ENCODE results near the gene P4HA3.

Gene P4HA3

DNA sequence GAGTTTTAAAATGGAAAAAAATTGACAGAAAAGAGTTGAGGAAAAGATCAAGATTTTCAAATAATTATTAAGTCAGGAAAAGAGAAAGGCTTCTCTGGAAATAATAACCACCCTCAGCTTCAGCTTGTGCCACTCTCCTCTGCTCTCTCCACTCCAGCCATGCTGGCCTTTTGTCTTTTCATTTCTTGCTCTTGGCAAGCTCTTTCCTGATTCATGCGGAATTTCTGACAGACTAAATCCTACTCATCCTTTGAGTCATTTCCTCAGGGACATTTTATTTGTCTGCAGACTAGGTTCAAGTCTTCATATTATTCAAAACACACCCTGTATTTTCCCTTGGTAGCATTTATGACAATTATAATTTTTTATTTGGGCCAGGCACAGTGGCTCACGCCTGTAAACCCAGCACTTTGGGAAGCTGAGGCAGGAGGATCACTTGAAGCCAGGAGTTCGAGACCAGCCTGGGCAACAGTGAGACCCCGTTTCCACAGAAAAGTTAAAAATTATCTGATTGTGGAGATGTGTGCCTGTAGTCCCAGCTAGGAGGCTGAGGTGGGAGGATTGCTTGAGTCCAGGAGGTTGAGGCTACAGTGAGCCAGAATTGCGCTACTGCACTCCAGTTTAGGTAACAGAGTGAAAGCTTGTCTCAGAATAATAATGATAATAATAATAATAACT lies 7.8 kb upstream of the P4HA3 start:
- in situ Hi-C loops (cut with MboI; ENCODE audit: low pct_unique_long_range_greater_than_20kb, low sequenced_read_pairs): no loop called here
- no peak for DNase-seq

DNA sequence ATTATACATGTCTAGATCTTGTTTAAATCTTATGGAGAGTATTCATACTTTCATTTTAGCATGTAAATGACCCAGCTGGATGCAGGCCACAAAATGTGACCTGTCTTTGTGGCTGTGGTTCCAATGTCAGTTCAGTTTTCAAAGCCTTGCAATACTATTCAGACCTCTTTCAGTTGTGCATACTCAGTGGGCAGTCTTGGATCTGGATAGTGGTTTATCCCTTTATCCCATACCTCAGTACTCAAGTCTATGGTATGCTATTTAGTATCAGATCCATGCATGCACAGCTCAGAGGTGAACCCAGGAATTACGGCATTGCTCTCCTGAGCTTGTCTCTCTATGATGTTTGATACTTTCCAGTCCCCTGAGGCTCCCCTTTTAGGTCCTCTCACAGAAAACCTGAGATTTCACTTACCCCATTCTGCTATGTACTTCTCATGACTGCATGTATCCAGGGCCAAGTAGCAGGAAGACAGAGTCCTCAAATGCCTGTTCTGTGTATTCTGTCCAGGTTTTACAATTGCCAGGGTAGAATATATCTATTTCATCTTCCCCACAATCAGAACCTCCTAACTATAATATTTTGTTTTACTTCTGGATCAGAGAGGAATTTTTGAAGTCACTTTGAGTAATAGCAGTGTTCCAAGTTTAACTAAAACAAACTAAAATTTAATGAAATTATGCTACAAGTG lies 6.9 kb upstream of the P4HA3 start:
- no peak for DNase-seq
- in situ Hi-C loops (cut with MboI; ENCODE audit: low pct_unique_long_range_greater_than_20kb, low sequenced_read_pairs): no loop called here

DNA sequence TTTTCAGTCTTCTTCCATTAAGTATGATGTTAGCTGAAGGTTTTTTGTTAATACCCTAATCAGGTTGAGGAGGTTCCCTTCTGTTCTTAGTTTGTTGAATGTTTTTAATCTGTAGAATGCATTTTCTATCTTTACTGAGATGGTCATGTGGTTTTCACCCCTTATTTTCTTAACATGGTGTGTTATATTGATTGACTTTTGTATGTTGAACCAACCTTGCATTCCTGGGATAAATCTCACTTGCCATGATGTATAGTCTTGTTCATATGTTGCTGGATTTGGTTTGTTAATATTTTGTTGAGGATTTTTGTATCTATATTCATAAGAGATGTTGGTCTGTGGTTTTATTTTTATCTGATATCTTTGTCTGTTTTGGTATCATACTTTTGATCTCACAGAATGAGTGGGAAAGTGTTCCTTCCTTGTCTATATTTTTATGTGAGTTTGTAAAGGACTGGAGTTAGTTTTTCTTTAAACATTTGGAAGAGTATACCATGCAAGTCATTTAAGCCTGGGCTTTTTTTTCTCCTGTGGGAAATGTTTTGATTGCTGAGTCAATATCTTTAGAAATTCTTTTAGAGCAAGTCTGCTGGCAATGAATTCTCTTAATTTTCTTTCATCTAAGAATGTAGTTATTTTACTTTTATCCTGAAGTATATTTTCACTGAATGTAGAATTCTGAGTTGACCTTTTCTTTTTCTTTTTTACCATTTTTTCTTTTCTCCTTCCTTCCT lies 5.5 kb upstream of the P4HA3 start:
- in situ Hi-C loops (cut with MboI; ENCODE audit: low pct_unique_long_range_greater_than_20kb, low sequenced_read_pairs): no loop called here
- DNase-seq: no peak

DNA sequence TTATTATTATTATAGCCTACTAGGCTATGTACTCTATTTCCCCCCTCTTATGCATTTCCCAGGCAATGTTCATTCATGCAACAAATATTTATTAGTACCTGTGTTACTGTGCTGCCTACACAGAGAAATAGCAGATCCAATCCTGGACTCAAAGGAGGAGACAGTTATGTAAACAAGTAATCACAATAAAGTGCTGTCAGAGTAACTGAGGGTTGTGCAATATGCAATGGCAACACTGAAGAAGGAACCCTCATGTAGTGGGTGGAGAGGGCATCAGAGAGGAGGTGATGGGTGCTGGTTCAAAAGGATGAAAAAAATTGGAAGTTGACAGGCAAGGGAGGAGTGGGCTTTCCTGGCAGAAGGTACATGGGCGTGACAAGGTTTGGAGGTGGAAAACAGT lies 886 bp upstream of the P4HA3 start:
- no peak for DNase-seq
- in situ Hi-C loops (cut with MboI; ENCODE audit: low pct_unique_long_range_greater_than_20kb, low sequenced_read_pairs): no loop called here

DNA sequence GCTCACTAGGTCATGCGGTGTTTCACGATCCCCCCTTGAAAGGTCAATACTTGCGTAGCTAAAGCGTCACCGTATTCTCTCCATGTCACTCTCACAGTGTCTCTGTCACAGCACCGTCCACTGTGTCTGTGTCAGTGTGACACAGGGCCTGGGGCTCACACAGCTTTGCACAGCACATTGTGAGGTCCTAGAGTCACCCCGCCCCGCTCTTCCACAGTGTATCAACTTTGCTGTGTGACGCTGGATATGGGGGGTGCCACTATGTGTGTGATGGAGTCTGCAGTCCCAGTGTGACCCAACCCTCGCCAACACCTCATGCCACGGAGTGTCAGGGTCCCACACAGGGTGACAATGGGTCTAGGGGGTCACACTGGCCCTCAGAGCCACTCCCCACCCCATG lies 583 bp downstream of the P4HA3 start:
- in situ Hi-C loops (cut with MboI; ENCODE audit: low pct_unique_long_range_greater_than_20kb, low sequenced_read_pairs): no loop called here
- no peak for DNase-seq

DNA sequence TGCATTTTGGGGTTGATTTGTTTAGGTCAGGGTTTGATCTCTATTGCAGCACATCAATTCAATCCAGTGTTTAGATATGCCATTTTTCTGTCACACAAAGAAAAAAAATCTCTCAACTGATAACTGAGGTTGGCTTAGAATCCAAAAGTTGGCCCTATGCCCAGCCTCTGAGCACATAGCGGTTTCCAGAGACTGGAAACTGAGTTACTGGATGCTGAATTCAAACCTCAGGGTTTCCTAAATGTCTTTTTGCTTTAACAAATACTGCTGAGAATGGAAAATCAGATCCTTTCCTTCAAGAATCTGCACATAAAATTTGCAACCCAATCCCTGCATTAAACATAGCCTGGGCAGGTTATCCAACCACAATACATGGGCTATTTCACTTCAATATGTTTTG lies 4.0 kb downstream of the P4HA3 start:
- no peak for DNase-seq
- in situ Hi-C loops (cut with MboI; ENCODE audit: low pct_unique_long_range_greater_than_20kb, low sequenced_read_pairs): no loop called here

DNA sequence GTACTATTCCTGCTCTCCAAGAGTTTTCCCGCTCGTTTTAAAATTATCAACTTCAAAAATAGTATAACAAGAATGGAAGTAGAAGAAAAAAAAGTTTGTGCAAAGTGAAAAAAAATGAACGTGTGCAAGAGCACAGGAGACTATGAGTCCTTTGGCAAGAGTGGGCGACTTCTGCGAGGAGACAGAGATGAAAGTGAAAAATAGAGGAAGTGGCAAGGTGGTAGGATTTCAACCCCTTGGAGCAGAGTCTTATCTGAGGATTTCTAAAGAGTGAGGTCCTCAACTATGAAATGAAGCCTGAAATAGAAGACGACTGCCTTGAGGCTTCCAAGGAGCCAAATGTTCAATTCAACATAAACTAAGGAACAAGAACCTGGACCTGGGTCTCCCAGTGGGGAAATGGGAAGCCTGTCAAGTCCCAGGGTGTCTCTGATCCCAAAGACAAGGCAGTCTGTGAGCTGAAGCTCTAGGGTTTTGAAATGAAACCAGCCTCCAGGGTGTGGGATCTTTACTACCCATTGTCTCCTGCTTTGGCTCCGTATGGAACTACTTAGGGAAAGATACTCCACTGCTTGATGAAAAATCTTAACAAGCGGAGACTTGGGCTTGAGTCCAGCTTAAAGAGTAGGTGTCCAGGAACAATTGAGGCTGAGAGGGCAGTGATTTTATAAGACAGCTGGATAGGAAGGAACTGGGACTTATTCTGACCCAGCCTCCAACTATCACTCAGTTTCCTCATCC lies 4.8 kb downstream of the P4HA3 start:
- DNase-seq: peak; percentile 35
- in situ Hi-C loops (cut with MboI; ENCODE audit: low pct_unique_long_range_greater_than_20kb, low sequenced_read_pairs): no loop called here

DNA sequence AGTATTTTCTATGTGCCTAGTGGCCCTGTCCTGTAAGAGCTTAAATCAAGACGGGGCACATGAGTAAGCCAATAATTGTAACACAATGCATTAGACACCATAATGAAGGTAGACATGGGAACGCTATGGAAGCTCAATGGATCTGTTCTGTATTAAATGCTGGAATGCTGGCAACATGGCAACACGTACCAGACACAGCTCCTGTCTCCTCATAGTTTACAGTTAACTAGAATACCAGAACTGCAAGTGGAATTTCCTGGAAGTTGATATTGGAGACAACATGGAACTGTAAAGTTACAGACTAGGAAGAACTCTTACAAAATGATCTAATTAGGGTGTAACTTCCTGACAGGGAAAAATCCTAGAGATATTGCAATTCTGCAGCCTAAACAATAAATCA lies 12.4 kb downstream of the P4HA3 start:
- in situ Hi-C loops (cut with MboI; ENCODE audit: low pct_unique_long_range_greater_than_20kb, low sequenced_read_pairs): no loop called here
- DNase-seq: no peak

DNA sequence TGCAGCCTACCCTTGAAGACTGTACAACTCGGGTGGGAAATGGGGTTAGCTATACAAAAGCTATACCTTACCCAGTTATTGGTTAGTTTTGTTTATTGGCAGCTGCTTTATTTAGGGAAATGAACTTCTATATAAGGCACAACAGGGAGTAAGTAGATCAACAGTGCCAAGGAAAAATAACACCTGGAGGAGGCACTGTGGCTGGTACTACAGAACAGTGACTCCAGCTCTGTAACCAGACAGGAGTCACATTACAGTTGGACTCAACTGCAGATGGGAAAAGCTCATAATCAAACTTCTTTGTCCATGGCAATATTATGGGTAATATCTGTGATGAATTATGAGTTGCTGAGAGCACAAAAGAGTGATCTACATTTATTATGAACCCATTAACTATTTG lies 14.0 kb downstream of the P4HA3 start:
- in situ Hi-C loops (cut with MboI; ENCODE audit: low pct_unique_long_range_greater_than_20kb, low sequenced_read_pairs): no loop called here
- DNase-seq: no peak

DNA sequence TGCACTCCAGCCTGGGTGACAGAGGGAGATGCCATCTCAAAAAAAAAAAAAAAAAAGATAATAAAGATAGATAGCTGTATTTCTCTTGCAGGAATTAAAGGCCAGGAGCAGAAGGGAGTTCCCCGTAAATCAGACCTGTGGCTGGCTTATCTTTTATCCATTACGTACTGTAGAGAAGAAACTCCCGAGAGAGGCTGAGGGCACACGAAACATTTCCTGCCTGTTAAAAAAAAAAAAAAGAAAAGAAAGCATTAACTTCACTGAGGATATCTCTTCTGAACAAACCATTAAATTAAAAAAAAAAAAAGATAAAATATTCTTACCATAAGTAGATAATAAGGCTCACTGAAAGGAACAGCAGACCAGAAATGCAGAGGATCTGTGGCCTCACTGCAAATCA lies 22.5 kb downstream of the P4HA3 start:
- in situ Hi-C loops (cut with MboI; ENCODE audit: low pct_unique_long_range_greater_than_20kb, low sequenced_read_pairs): no loop called here
- no peak for DNase-seq

DNA sequence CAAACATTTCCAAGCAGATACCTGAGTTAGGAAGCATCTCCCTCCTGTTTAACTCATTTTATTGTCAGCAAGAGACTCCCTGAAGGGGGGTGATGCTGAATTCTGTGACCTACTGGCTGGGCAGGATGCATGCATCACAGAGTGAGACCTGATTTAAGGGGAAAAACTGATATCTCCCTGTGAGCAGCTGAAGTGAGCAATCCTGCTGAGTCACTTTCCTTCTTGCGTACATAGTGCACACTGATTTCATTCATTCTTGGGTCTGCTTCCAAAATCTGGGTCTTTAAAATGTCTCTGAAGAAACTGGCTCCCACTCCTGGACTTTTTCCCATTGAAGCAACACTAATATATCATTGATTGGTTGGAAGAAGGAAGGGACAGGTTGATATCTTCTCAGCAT lies 23.3 kb downstream of the P4HA3 start:
- in situ Hi-C loops (cut with MboI; ENCODE audit: low pct_unique_long_range_greater_than_20kb, low sequenced_read_pairs): no loop called here
- no peak for DNase-seq

DNA sequence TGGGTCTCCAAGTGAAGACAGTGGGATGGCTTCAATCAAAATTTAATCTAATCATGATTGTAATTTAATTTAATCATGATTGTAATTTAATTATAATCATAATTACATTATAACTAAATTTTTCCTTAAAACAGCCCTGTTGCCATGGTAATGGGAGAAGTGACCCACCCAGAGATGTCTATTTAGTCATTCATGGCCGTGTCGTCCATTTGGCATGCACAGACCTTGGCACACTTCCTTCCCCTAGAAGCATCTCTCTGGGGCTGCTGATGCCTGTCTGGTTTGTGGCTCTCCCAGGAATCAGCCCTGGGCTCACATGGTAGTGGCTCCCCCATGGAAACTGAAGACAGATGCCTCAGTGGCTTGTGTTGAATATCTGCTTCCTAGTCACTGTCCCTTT lies 27.0 kb downstream of the P4HA3 start:
- in situ Hi-C loops (cut with MboI; ENCODE audit: low pct_unique_long_range_greater_than_20kb, low sequenced_read_pairs): no loop called here
- no peak for DNase-seq

DNA sequence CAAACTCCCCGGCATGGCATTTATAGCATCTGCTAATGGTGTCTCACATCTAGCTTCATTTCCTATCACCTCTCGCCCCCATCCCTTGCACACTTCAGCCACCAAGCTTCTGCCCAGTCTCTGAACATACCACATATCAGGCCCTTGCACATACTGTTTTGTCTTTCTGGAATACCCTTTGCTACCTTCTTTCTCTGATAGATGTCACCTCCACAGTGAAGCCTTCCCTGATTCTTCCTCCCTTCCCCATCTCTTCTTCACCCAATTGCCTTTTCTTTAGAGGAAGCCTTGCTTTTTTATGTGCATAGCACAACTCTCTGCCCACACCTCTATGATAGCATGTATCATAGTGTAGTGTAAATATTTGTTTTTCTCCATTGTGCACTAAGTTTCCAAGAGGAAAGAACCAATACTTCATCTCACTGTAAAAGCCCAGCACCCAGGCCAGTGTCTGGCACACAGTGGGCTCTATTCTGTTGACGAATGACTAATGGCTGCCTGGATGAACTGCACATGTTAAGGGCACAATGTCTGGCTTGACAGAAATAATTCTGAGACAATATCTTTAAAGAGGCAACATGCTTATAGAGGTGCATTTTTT lies 27.8 kb downstream of the P4HA3 start:
- in situ Hi-C loops (cut with MboI; ENCODE audit: low pct_unique_long_range_greater_than_20kb, low sequenced_read_pairs): no loop called here
- DNase-seq: no peak

DNA sequence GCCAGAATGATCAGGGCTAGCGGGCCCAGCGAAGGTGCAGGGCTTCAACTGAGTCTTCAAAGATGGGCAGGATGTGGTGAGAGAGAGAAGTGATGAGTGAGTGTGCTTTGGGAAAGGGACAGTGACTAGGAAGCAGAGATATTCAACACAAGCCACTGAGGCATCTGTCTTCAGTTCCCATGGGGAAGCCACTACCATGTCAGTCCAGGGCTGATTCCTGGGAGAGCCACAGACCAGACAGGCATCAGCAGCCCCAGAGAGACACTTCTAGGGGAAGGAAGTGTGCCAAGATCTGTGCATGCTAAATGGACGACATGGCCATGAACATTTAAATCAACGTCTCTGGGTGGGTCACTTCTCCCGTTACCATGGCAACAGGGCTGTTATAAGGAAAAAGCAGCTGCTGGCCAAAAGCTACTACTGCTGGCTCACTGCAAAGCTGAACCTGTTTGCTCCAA lies 28.5 kb downstream of the P4HA3 start:
- in situ Hi-C loops (cut with MboI; ENCODE audit: low pct_unique_long_range_greater_than_20kb, low sequenced_read_pairs): no loop called here
- no peak for DNase-seq

DNA sequence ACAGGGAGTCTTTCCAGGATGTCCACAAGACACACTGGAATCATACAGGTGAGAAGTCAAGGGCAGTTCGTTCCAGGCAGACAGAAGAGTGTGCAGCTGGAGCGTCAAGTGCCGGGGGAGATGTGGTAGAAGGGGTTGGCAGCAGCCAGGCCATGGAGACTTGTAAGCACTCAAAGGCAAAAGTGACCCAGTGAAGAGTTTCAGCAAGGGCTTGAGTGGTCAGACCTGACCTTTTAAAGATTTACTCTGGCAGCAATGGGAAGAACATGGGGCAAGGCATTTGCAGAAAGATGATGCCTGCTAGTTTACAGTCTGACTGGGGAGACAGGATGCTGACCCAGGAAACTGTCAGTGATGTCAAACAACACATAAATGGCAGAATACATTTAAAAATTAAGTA lies 29.0 kb downstream of the P4HA3 start:
- DNase-seq: no peak
- in situ Hi-C loops (cut with MboI; ENCODE audit: low pct_unique_long_range_greater_than_20kb, low sequenced_read_pairs): no loop called here

DNA sequence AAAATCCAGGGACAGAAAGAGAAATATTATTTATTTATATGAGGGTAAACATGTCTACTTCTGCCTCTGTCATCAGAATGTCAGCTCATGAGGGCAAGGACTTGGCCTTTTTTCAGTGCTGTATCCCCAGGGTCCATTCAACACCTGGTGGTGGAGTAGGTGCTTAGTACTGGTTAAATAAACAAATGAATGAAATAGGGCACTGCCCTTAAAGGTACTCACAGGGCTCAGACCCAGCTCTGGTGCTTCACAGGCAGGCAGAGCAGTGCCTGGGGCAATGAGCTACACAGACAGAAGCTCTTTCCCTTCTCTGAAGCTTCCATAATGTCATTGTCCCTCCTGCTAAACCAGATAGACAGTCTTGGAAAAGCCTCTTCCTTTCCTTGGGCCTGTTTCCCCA lies 30.9 kb downstream of the P4HA3 start:
- DNase-seq: no peak
- in situ Hi-C loops (cut with MboI; ENCODE audit: low pct_unique_long_range_greater_than_20kb, low sequenced_read_pairs): no loop called here

DNA sequence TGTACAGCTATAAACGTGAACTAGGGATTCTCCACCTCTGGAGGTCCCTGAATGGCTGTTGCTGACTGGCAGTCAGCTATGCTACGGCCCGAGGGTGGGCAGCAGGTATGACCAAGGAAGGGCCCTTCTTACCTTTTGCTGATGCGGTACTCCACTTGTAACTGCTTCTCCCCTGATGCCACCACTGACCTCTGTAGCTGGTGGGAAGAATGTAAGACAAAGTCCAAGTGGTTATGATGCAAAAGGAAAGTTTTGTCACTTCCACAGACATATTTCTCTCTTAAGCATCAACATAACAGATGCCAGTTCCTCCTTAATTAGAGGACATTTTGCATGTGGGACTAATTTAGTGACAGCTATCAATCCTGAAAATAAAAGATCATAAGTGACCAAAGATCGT lies 32.2 kb downstream of the P4HA3 start:
- in situ Hi-C loops (cut with MboI; ENCODE audit: low pct_unique_long_range_greater_than_20kb, low sequenced_read_pairs): no loop called here
- DNase-seq: no peak

DNA sequence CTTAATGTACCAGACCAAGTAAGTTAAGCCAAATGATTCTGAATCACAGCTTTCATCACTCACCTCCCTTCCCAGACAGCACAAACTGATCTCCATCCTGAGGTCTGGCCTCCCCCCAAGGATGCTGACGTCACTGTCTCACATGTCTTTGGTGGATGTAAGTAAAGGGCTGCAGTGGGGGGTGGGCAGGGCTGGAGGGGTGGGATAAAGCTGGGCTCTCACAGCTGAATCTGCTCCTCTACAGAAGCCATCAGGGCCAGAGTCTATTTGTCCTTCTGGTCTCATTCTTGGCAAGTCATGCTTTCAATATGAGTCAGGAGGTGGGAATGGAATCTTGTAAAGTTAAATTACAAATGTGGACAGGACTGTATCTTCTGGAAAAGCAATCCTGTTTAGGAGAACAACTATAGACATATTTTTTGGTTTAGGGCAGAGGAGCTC lies 32.7 kb downstream of the P4HA3 start:
- no peak for DNase-seq
- in situ Hi-C loops (cut with MboI; ENCODE audit: low pct_unique_long_range_greater_than_20kb, low sequenced_read_pairs): no loop called here

DNA sequence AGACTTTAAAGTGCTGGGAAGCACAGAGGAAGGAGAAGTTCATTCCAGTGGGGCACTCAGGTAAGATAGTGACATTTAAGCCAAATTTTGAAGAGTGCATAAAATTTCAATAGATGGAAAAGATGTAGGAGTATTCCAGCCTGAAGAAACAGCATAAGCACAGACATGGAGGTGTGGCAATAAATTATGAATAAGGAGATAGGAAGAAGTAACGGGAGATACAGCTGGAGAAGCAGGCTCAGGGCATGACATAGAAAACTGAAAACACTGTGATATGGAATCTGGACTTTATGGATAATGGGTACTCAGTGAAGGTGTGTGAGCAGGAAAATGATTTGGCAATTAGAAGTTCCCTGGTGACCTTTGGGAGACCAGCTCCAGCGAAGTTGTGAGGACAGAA lies 33.3 kb downstream of the P4HA3 start:
- in situ Hi-C loops (cut with MboI; ENCODE audit: low pct_unique_long_range_greater_than_20kb, low sequenced_read_pairs): no loop called here
- no peak for DNase-seq

Data from KBM-7 (cell line).